DND-41 (cell line): ENCODE results near the gene EPHB1.

Experiments used
- CTCF ChIP-seq: IDR thresholded peaks from 2 replicates; pipeline ENCODE4 v1.5.1; 2012; ENCODE audit warnings: borderline replicate concordance, low read length, moderate library complexity, mild to moderate bottlenecking; ENCODE audit not compliant: poor library complexity, severe bottlenecking; ENCODE audit errors: extremely low read depth
- EZH2 ChIP-seq: IDR thresholded peaks from 3 replicates; pipeline ENCODE4 v1.6.1; 2012; ENCODE audit warnings: borderline replicate concordance, low read depth, mild to moderate bottlenecking, moderate library complexity, low read length, inconsistent platforms; ENCODE audit not compliant: severe bottlenecking

DNA sequence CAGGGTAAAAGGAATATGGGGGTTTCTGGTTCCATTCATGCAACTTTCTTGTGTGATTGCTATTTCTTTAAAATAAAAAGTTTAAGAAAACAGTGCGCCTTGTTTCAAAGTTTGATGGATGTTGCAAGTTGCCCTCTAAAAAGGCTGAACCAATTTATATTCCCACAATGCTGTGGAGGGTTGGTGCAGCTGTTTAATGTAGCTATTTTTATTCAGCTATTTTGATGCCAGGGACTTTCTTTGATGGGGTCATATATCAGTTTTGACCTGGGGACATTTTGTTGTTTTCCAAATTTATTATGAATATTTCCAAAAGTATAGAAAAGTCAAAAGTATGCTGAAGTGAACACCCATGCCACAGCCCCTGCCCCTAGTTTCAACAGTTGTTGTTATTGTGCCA lies 20.5 kb downstream of the EPHB1 start:
- no peak for TF ChIP-seq CTCF
- no peak for TF ChIP-seq EZH2
